ENCODE measurements around the gene PLXNC1. TPM values are rescaled to one million over a fixed set of nuclear protein-coding genes. Genes with fewer than 3 reads are reported as not detected.
A peak's percentile ranks its signal among the peaks of the same experiment; 100 is the strongest.

The PLXNC1 gene
- total and polyA plus RNA-seq, 9 donors = 8.2 to 33.7 (median 17.5) TPM

- peak overlapping the region in 1 of 2 donors; percentile 73 for H3K27ac ChIP-seq
- H3K9me3 ChIP-seq = no peaks in the 10 kb centered on the region
- no peaks in the 10 kb centered on the region for H3K27me3 ChIP-seq
- WGBS, 3 donors = 17 to 34% (median 20%) methylated on average over 4 of the region's 4 CpGs
- H3K4me1 ChIP-seq (ENCODE audit: insufficient read depth) = peaks cover 20% of the 10 kb centered on the region
- no peaks in the 10 kb centered on the region for H3K36me3 ChIP-seq
- no peak for TF ChIP-seq CTCF (IDR thresholded peaks at IDR 0.05)
- no peak for TF ChIP-seq EP300 (IDR thresholded peaks at IDR 0.05)
- no peak for TF ChIP-seq POLR2A (IDR thresholded peaks at IDR 0.05)
- DNase-seq = peak in 1 of 5 donors; percentile 17
- no peak overlapping the region for H3K4me3 ChIP-seq
- intact Hi-C loops (cut with DNase I) = loop anchor here in 2 of 4 donors (10.0 kb wide), 2 partner anchors 46 to 54 kb away; no protein-coding TSS in a partner anchor
These were observed 60.2 kb downstream of the PLXNC1 start for GRCh38 chr12:94208622-94208966.

- H3K4me1 ChIP-seq (ENCODE audit: insufficient read depth) = peaks cover 18% of the 10 kb centered on the region
- 25 to 33% (median 33%) methylated on average over 8 of the region's 8 CpGs for WGBS, 3 donors
- H3K36me3 ChIP-seq = no peaks in the 10 kb centered on the region
- no peaks in the 10 kb centered on the region for H3K27me3 ChIP-seq
- TF ChIP-seq CTCF (IDR thresholded peaks at IDR 0.05) (no peak), POLR2A (IDR thresholded peaks at IDR 0.05) (no peak), EP300 (IDR thresholded peaks at IDR 0.05) (no peak)
- intact Hi-C loops (cut with DNase I) = loop anchor here in 2 of 4 donors (10.0 kb wide), 2 partner anchors 46 to 54 kb away; no protein-coding TSS in a partner anchor
- H3K27ac ChIP-seq = peak overlapping the region in 1 of 2 donors; percentile 73
- no peaks in the 10 kb centered on the region for H3K9me3 ChIP-seq
- DNase-seq = no peak
- H3K4me3 ChIP-seq = no peak overlapping the region
These were observed 60.9 kb downstream of the PLXNC1 start for GRCh38 chr12:94209240-94209639.

- H3K9me3 ChIP-seq = no peaks in the 10 kb centered on the region
- H3K36me3 ChIP-seq = no peaks in the 10 kb centered on the region
- DNase-seq = no peak
- H3K4me3 ChIP-seq = no peak overlapping the region
- H3K27ac ChIP-seq = no peak overlapping the region
- 55 to 59% (median 57%) methylated on average over 5 of the region's 5 CpGs for WGBS, 3 donors
- TF ChIP-seq EP300 (IDR thresholded peaks at IDR 0.05) (no peak), CTCF (IDR thresholded peaks at IDR 0.05) (no peak), POLR2A (IDR thresholded peaks at IDR 0.05) (no peak)
- H3K4me1 ChIP-seq (ENCODE audit: insufficient read depth) = peaks cover 13% of the 10 kb centered on the region
- no peaks in the 10 kb centered on the region for H3K27me3 ChIP-seq
- intact Hi-C loops (cut with DNase I) = no loop called here
These were observed 62.6 kb downstream of the PLXNC1 start for GRCh38 chr12:94211021-94211420.

GRCh38 chr12:94218233-94218632, 69.9 kb downstream of the PLXNC1 start:
- H3K27ac ChIP-seq = no peak overlapping the region
- TF ChIP-seq CTCF (IDR thresholded peaks at IDR 0.05) (no peak), POLR2A (IDR thresholded peaks at IDR 0.05) (no peak)
- intact Hi-C loops (cut with DNase I) = no loop called here
- H3K36me3 ChIP-seq = no peaks in the 10 kb centered on the region
- no peaks in the 10 kb centered on the region for H3K27me3 ChIP-seq
- no peak overlapping the region for H3K4me3 ChIP-seq
- DNase-seq = no peak
- H3K9me3 ChIP-seq = no peaks in the 10 kb centered on the region
- 80 to 96% (median 95%) methylated on average over 3 of the region's 3 CpGs for WGBS, 3 donors
- H3K4me1 ChIP-seq (ENCODE audit: insufficient read depth) = no peaks in the 10 kb centered on the region
